HG03575 (cell line): ENCODE data around the gene SMG1.
"Not testable (repeated sequence)": the region's sequence is repeated elsewhere in the genome, so short reads cannot be mapped to it uniquely, and the experiment has no call there.

Experiments used
- ATAC-seq: cut with Tn5 transposase; IDR thresholded peaks from one replicate; pipeline ENCODE4 v1.9.1; 2021; ENCODE audit not compliant: unreplicated experiment, insufficient number of reproducible peaks, low FRiP score; ENCODE audit errors: extremely low read depth

SMG1 gene

GRCh38 chr16:18869043-18869771 is 57.0 kb downstream of the SMG1 start:
- not testable (repeated sequence) for ATAC-seq

- not testable (repeated sequence) for ATAC-seq
Measured at GRCh38 chr16:18866277-18866823, 59.9 kb downstream of the SMG1 start.

GRCh38 chr16:18862891-18863290 is 63.3 kb downstream of the SMG1 start:
- not testable (repeated sequence) for ATAC-seq

GRCh38 chr16:18855196-18855595 is 71.0 kb downstream of the SMG1 start:
- ATAC-seq, result no peak

GRCh38 chr16:18853694-18854093 is 72.5 kb downstream of the SMG1 start:
- ATAC-seq, result no peak

GRCh38 chr16:18852647-18853046 is 73.6 kb downstream of the SMG1 start:
- no peak for ATAC-seq

GRCh38 chr16:18846416-18846815 is 79.8 kb downstream of the SMG1 start:
- ATAC-seq, result no peak

GRCh38 chr16:18842565-18842964 is 83.6 kb downstream of the SMG1 start:
- no peak for ATAC-seq

GRCh38 chr16:18841833-18842525 is 84.2 kb downstream of the SMG1 start:
- no peak for ATAC-seq

- ATAC-seq, result no peak
Measured at GRCh38 chr16:18839555-18839954, 86.7 kb downstream of the SMG1 start.

GRCh38 chr16:18836702-18837101 is 89.5 kb downstream of the SMG1 start:
- no peak for ATAC-seq

GRCh38 chr16:18834864-18835263 is 91.3 kb downstream of the SMG1 start:
- no peak for ATAC-seq

GRCh38 chr16:18833707-18834505 is 92.3 kb downstream of the SMG1 start:
- ATAC-seq, result no peak

GRCh38 chr16:18832613-18833012 is 93.6 kb downstream of the SMG1 start:
- ATAC-seq, result no peak

GRCh38 chr16:18832006-18832405 is 94.2 kb downstream of the SMG1 start:
- no peak for ATAC-seq

- ATAC-seq, result no peak
Measured at GRCh38 chr16:18829251-18829650, 97.0 kb downstream of the SMG1 start.

- ATAC-seq, result no peak
Measured at GRCh38 chr16:18827890-18828289, 98.3 kb downstream of the SMG1 start.

- ATAC-seq, result no peak
Measured at GRCh38 chr16:18816286-18816685, 109.9 kb downstream of the SMG1 start.

- no peak for ATAC-seq
Measured at GRCh38 chr16:18811925-18812324, 114.3 kb downstream of the SMG1 start.

GRCh38 chr16:18809165-18809564 is 117.0 kb downstream of the SMG1 start:
- ATAC-seq, result no peak
